IMR-90 (cell line): Measurements from ENCODE around the gene ADISSP. TPM values are rescaled to one million over a fixed set of nuclear protein-coding genes. Genes with fewer than 3 reads are reported as not detected.

Source experiments
- ATAC-seq: fragments of 200-7000 bp; cut with Tn5 transposase; 2 replicates; pipeline ENCODE4 v1.9.1; 2020; ENCODE audit warnings: low read depth, mild to moderate bottlenecking, moderate library complexity
- BruUV-seq: library from RNA; stranded (reverse); fragments of 400-500 nt; replicated peaks from 2 replicates; lab custom pipeline; 2021; lab: Mats Ljungman, UMichigan
- CTCF ChIA-PET: fragments of 300-600 bp; formaldehyde crosslinking; extraction: SDS; loops from one replicate; lab custom pipeline; 2021; ENCODE audit warnings: antibody characterized with exemption; lab: Yijun Ruan, JAX
- POLR2A ChIA-PET: fragments of 300-600 bp; sonication (Branson Sonifier 250); formaldehyde crosslinking; loops from one replicate; lab custom pipeline; 2022; ENCODE audit warnings: antibody characterized with exemption; ENCODE audit not compliant: unreplicated experiment; lab: Charles Lee
- DNase-seq: peaks from one replicate; pipeline ENCODE4 v3.0.0; 2013
- H2AFZ ChIP-seq: replicated peaks from 2 replicates; pipeline ENCODE3; 2013; ENCODE audit warnings: low read length, mild to moderate bottlenecking; ENCODE audit not compliant: poor library complexity
- H2AK5ac ChIP-seq: 2 replicates; pipeline ENCODE4 v1.6.1; 2013; ENCODE audit warnings: low read depth, low read length, inconsistent platforms
- H2AK9ac ChIP-seq: replicated peaks from 2 replicates; pipeline ENCODE3; 2013; ENCODE audit warnings: mild to moderate bottlenecking, low read depth, low read length, moderate library complexity; ENCODE audit not compliant: poor library complexity
- H2BK120ac ChIP-seq: 2 replicates; pipeline ENCODE4 v1.6.1; 2013; ENCODE audit warnings: low read depth, low read length, inconsistent platforms
- H2BK15ac ChIP-seq: 3 replicates; pipeline ENCODE4 v1.6.1; 2013; ENCODE audit warnings: low read depth, low read length, inconsistent platforms
- H2BK20ac ChIP-seq: 2 replicates; pipeline ENCODE4 v1.6.1; 2013; ENCODE audit warnings: low read depth, mild to moderate bottlenecking, inconsistent platforms, low read length, moderate library complexity
- H2BK5ac ChIP-seq: 2 replicates; pipeline ENCODE4 v1.6.1; 2013; ENCODE audit warnings: mild to moderate bottlenecking, low read depth, low read length, inconsistent platforms; ENCODE audit not compliant: poor library complexity, severe bottlenecking
- H3K14ac ChIP-seq: replicated peaks from 2 replicates; pipeline ENCODE4 v1.6.1; 2013; ENCODE audit warnings: low read depth, low read length, inconsistent platforms
- H3K18ac ChIP-seq: 2 replicates; pipeline ENCODE4 v1.6.1; 2013; ENCODE audit warnings: low read depth, low read length, control low read depth
- H3K23ac ChIP-seq: 2 replicates; pipeline ENCODE4 v1.6.1; 2013; ENCODE audit warnings: low read depth, low read length, inconsistent platforms
- H3K27ac ChIP-seq: 2 replicates; pipeline ENCODE4 v1.5.1; 2013; ENCODE audit warnings: mild to moderate bottlenecking, control low read depth, low read length; ENCODE audit not compliant: insufficient read depth
- H3K27me3 ChIP-seq: 2 replicates; pipeline ENCODE4 v1.6.1; 2013; ENCODE audit warnings: low read length; ENCODE audit not compliant: control insufficient read depth, insufficient read depth
- H3K36me3 ChIP-seq: 2 replicates; pipeline ENCODE4 v1.6.1; 2013; ENCODE audit warnings: low read length, mixed read lengths; ENCODE audit not compliant: control insufficient read depth, insufficient read depth
- H3K4ac ChIP-seq: 2 replicates; pipeline ENCODE4 v1.6.1; 2013; ENCODE audit warnings: low read depth, low read length, inconsistent platforms
- H3K4me1 ChIP-seq: 2 replicates; pipeline ENCODE4 v1.6.1; 2013; ENCODE audit warnings: low read length, mixed read lengths; ENCODE audit not compliant: control insufficient read depth, insufficient read depth
- H3K4me2 ChIP-seq: 2 replicates; pipeline ENCODE4 v1.6.1; 2013; ENCODE audit warnings: low read depth, mild to moderate bottlenecking, control low read depth, low read length, moderate library complexity
- H3K4me3 ChIP-seq: 2 replicates; pipeline ENCODE4 v1.5.1; 2013; ENCODE audit warnings: low read depth, mild to moderate bottlenecking, control low read depth, low read length, moderate library complexity; ENCODE audit not compliant: insufficient read depth
- H3K56ac ChIP-seq: 2 replicates; pipeline ENCODE4 v1.6.1; 2013; ENCODE audit warnings: low read length, inconsistent platforms; ENCODE audit not compliant: insufficient read depth; ENCODE audit errors: extremely low read depth
- H3K79me1 ChIP-seq, 2 experiments: 2 replicates each; pipeline ENCODE4 v1.6.1; 2013; ENCODE audit warnings: low read length in 2 of 2, inconsistent platforms in 1 of 2, low read depth in 1 of 2
- H3K9ac ChIP-seq: 2 replicates; pipeline ENCODE4 v1.6.1; 2013; ENCODE audit warnings: low read depth, low read length, control low read depth
- H3K9me1 ChIP-seq: 2 replicates; pipeline ENCODE4 v1.6.1; 2013; ENCODE audit warnings: low read length, inconsistent platforms; ENCODE audit not compliant: insufficient read depth
- H3K9me3 ChIP-seq: 2 replicates; pipeline ENCODE4 v1.6.1; 2013; ENCODE audit warnings: low read length; ENCODE audit not compliant: control insufficient read depth, insufficient read depth
- H4K20me1 ChIP-seq: 2 replicates; pipeline ENCODE4 v1.6.1; 2013; ENCODE audit warnings: low read length, inconsistent platforms; ENCODE audit not compliant: insufficient read depth
- H4K5ac ChIP-seq: 2 replicates; pipeline ENCODE4 v1.6.1; 2013; ENCODE audit warnings: mild to moderate bottlenecking, low read depth, low read length, control low read depth
- H4K8ac ChIP-seq, 2 experiments: 2 replicates each; pipeline ENCODE4 v1.6.1; 2013; ENCODE audit warnings: low read depth in 2 of 2, low read length in 2 of 2, control low read depth in 1 of 2, inconsistent platforms in 1 of 2
- H4K91ac ChIP-seq: 2 replicates; pipeline ENCODE4 v1.6.1; 2013; ENCODE audit warnings: low read depth, low read length, inconsistent platforms; ENCODE audit not compliant: insufficient read depth
- CHD1 ChIP-seq: IDR thresholded peaks from 2 replicates; pipeline ENCODE4 v1.6.1; 2012; ENCODE audit warnings: low read depth, low read length, improper control_type of control experiment
- RFX5 ChIP-seq: IDR thresholded peaks from 2 replicates; pipeline ENCODE4 v1.8.0; 2012; ENCODE audit warnings: low read depth, mild to moderate bottlenecking, low read length, moderate library complexity
- WGBS, 2 experiments: methylation state at CpG; one replicate each; pipeline versions ENCODE4 v1.1.5 to v1.1.7; 2013; ENCODE audit warnings: missing lambda C conversion rate in 2 of 2; ENCODE audit not compliant: insufficient read length in 1 of 2; ENCODE audit errors: extremely low coverage in 2 of 2; 5-methylcytosine and 5-hydroxymethylcytosine counted together
- dilution Hi-C: fragments of 300-500 bp; cut with HindIII; formaldehyde crosslinking; loops from one replicate; pipeline ENCODE4 v1.14.3; 2018; ENCODE audit warnings: low sequenced_read_pairs; ENCODE audit not compliant: unreplicated experiment
- in situ Hi-C: fragments of 300-500 bp; cut with MboI; formaldehyde crosslinking; loops from 3 replicates; pipeline ENCODE4 v1.14.3; 2019; ENCODE audit warnings: low sequenced_read_pairs, inconsistent platforms, mixed read lengths
- intact Hi-C: fragments of 100-400 bp; cut with micrococcal nuclease; formaldehyde crosslinking; loops from 2 replicates; pipeline ENCODE4 v1.10.0; 2022
- polyA plus RNA-seq, 3 experiments: library from polyadenylated mRNA; depleted of rRNA; stranded (reverse); fragments of >200 nt; gene quantifications; 2 replicates each; pipeline ENCODE4 v1.2.3, GENCODE V29; 2012; ENCODE audit warnings: low replicate concordance in 1 of 3
- total RNA-seq: library from RNA; depleted of rRNA; stranded (reverse); fragments of >200 nt; gene quantifications from 2 replicates; pipeline ENCODE4 v1.2.3, GENCODE V29; 2012

The ADISSP gene
- total and polyA plus RNA-seq, 2 of the 4 experiments (the other 2 are of a cell fraction): 31.9 to 58.2 TPM

GRCh38 chr20:3785240-3786125 is 17.9 kb upstream of the ADISSP start:
- BruUV-seq: no TSS peak

More at GRCh38 chr20:3785240-3786125, 17.9 kb upstream of the ADISSP start:
- Histone ChIP-seq H3K27me3 (no peaks in the 10 kb centered on the region), H2BK15ac (no peak overlapping the region), H2AK5ac (peak overlapping the region; percentile 96; the same call in 1 of the 2 replicates), H4K91ac (peak overlapping the region; percentile 39; the same call in 1 of the 2 replicates), H3K9ac (peak overlapping the region; percentile 91), H3K14ac (peak overlapping the region; percentile 81; the same call in 1 of the 2 replicates), H2AFZ (peak overlapping the region; percentile 90), H4K8ac (peak overlapping the region in 1 of 2 experiments; percentile 76; a peak in 2 of 4 replicates), H4K5ac (no peak overlapping the region; the same call in 1 of the 2 replicates), H2AK9ac (peak overlapping the region; percentile 95), H2BK20ac (no peak overlapping the region), H2BK5ac (peak overlapping the region; percentile 90), H3K9me1 (peaks cover 12% of the 10 kb centered on the region), H3K18ac (no peak overlapping the region), H3K56ac (no peak overlapping the region), H3K4me3 (peak overlapping the region; percentile 96), H4K20me1 (peaks cover 50% of the 10 kb centered on the region), H3K4me1 (peaks cover 16% of the 10 kb centered on the region), H3K9me3 (no peaks in the 10 kb centered on the region), H3K4ac (peak overlapping the region; percentile 89), H3K27ac (peak overlapping the region; percentile 92), H3K36me3 (peaks cover 11% of the 10 kb centered on the region), H3K23ac (peak overlapping the region; percentile 61), H2BK120ac (no peak overlapping the region), H3K4me2 (peak overlapping the region; percentile 99), H3K79me1 (peaks cover 7 to 40% of the 10 kb centered on the region in 2 experiments; a peak in 3 of 4 replicates)
- ATAC-seq (no peak; the same call in none of the 2 replicates), DNase-seq (no peak)
- dilution Hi-C loops: no loop called here
- no peak for TF ChIP-seq RFX5
- TF ChIP-seq CHD1: no peak
- intact Hi-C loops: loop anchor here (1.0 to 5.0 kb wide), 6 partner anchors 35 to 287 kb away; partner anchors contain the start of genes AP5S1 and MAVS
- 17% methylated on average over 44 of the region's 79 CpGs; no CpG with 5 or more reads in 1 of the 2 experiments for WGBS, 2 experiments
- ChIA-PET CTCF (interaction anchor here (1.1 to 2.6 kb wide), 5 partner anchors 10 to 47 kb away, joined by 4 to 18 read pairs (median 9); partner anchors contain the start of genes ADISSP, AP5S1 and CDC25B), POLR2A (interaction anchor here (0.5 to 0.6 kb wide), 2 partner anchors 24 to 108 kb away, joined by 3 to 8 read pairs; no protein-coding TSS in a partner anchor)
- in situ Hi-C loops: loop anchor here (10.0 kb wide), 1 partner anchor 299 kb away; no protein-coding TSS in a partner anchor
